HG02623 (cell line): Measurements from ENCODE around the gene LRRC38.
"Not testable (repeated sequence)": the region's sequence is repeated elsewhere in the genome, so short reads cannot be mapped to it uniquely, and the experiment has no call there.

ENCODE experiments used
- ATAC-seq: cut with Tn5 transposase; IDR thresholded peaks from one replicate; pipeline ENCODE4 v1.9.1; 2021; ENCODE audit warnings: moderate library complexity; ENCODE audit not compliant: unreplicated experiment

Gene LRRC38, protein sequence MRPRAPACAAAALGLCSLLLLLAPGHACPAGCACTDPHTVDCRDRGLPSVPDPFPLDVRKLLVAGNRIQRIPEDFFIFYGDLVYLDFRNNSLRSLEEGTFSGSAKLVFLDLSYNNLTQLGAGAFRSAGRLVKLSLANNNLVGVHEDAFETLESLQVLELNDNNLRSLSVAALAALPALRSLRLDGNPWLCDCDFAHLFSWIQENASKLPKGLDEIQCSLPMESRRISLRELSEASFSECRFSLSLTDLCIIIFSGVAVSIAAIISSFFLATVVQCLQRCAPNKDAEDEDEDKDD

GRCh38 chr1:13513895-13514546, at the start of gene LRRC38:
Gene LRRC38, minus strand, starts transcription at chr1:13514003. Its CDS starts 410 bp downstream, at chr1:13513593.
- ATAC-seq = no peak

DNA sequence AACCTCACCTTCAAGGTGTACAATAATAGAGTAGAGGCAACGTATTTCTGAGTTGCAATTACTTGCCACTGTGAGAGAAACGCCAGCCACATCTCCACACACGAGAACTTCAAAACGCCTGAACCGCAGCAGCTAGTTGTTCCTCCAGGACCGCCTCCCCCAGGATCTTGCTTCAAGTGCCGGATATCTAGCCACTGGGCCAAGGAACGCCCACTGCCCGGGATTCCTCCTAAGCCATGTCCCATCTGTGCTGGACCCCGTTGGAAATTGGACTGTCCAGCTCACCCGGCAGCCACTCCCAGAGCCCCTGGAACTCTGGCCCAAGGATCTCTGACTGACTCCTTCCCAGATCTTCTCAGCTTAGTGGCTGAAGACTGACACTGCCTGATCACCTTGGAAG, 49.2 kb upstream of the LRRC38 start:
- ATAC-seq = not testable (repeated sequence)

DNA sequence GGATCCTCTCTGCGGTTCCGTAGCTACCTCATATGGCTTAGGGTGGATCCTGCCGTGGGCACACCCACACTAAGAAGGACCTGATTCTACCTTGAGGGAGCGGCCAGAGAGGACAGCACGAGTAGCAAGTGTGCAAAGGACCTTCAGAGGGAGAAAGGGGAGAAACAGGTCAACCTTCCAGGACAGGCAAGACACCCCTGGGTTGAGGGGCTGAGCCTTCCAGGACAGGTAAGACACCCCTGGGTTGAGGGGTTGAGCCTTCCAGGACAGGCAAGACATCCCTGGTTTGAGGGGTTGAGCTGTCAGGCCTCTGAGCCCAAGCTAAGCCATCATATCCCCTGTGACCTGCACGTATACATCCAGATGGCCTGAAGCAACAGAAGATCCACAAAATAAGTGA, 46.7 kb upstream of the LRRC38 start:
- ATAC-seq = no peak

DNA sequence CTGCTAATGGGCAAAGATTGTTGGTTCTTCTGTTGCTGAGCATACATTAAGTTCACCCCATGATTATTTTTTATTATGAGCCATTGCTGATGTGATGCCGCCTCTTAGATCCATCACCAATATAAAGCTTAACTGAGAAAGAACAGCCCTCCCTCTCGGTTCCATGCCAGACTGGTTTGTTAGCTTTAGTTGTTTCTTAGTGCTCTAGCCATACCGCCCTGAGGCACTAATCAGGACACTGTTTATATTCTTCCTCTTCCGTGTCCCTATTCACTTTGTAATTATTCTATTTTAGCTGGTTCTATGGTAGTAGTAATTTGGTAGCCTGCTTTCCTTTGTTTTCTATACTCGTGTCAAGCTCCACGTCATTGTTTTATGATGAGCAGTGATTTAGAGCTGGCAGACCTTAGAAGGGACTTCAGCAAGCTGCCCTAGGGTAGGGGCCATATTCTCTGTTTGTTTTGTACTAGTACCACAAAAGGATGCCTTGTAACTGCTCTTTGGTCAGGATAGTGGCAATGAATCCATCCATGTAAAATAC, 42.5 kb upstream of the LRRC38 start:
- ATAC-seq = no peak

- no peak for ATAC-seq
Observed at GRCh38 chr1:13554798-13555197, 41.0 kb upstream of the LRRC38 start.

DNA sequence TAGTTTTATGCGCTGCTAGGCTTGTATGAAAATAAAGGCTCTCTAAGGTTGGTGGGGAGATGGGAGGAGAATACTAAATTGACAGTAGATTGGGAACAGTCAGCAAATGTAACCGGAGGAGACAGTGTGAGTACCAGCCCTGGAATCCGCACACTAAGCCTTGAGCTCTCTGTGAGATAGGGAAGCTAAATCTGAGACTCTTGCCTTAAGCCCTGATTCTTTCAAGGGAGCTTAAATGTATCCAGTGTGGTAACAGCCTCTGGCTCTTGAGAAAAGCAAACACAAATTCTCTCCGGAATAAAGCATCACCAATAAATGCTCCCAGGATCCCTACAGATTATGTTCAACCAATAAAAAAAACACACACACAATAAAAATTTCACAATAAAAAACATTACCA, 36.9 kb upstream of the LRRC38 start:
- ATAC-seq = no peak

DNA sequence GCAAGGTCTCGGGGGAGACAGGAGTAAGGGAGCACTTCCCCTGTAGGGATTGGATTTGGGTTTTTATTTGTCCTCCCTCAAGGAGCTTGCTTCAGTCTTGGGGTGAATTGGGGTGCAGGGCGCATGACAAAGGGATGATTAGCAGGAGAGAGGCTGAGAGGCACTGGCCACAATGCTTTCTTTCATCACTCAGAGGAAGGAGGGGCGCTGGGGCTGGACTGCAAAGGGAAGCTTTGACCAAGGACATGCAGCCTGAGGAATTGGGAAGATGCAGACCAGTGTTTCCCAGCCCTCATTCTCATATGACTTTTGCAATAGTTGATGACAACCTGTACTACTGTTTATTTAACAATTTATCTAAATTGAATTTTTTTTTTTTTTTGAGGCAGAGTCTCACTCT, 35.7 kb upstream of the LRRC38 start:
- ATAC-seq = no peak

DNA sequence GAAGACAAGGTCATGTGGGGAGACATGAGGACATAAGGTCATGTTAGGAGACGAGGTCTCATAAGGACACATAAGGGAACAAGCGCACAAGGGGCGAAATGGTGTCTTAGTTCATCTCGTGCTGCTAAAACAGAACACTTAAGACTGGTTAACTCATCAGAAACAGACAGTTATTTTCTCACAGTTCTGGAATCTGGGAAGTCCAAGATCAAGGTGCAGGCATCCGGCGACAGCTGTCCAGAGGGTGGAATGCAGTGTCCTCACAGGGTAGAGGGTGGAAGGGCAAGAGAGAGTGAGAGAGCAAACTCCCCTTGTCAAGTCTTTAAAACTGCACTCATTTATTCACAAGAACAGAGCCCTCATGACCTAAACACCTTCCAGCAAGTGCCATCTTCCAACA, 35.2 kb upstream of the LRRC38 start:
- no peak for ATAC-seq

DNA sequence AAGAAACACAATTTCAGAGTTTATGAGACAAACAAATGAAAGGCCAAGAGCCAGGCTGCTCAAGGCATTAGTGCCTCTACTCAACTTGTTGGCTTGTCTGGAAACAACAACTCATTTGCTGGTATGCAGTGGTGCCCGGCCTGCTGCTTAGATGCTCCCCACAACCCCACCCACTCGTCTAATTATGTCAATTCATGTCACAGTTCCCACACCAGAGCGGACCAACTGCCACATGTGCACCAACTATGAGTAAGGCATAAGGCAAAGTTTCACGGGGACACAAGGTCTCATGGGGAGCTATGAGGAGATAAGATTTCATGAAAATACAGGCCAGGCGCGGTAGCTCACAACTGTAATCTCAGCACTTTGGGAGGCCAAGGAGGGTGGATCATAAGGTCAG, 34.5 kb upstream of the LRRC38 start:
- no peak for ATAC-seq

- ATAC-seq = no peak
Observed at GRCh38 chr1:13546791-13547190, 33.0 kb upstream of the LRRC38 start.

DNA sequence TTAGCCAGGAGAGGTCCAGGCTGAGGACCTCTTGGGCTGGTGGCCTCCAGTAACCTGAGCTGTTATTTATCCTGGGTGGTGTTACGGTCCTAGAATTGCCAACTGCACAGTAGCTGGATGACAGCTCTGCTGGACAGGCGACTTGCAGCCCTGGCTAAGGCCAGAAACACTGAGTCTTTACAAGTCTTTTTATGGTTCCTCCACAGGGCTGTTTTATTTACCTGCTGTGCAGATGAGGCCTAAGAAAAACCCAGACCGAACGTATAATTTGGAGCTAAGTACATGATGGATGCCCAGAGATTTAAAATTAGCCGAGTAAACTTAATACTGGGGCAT, 30.4 kb upstream of the LRRC38 start:
- ATAC-seq = no peak

- no peak for ATAC-seq
Observed at GRCh38 chr1:13543451-13544220, 29.8 kb upstream of the LRRC38 start.

DNA sequence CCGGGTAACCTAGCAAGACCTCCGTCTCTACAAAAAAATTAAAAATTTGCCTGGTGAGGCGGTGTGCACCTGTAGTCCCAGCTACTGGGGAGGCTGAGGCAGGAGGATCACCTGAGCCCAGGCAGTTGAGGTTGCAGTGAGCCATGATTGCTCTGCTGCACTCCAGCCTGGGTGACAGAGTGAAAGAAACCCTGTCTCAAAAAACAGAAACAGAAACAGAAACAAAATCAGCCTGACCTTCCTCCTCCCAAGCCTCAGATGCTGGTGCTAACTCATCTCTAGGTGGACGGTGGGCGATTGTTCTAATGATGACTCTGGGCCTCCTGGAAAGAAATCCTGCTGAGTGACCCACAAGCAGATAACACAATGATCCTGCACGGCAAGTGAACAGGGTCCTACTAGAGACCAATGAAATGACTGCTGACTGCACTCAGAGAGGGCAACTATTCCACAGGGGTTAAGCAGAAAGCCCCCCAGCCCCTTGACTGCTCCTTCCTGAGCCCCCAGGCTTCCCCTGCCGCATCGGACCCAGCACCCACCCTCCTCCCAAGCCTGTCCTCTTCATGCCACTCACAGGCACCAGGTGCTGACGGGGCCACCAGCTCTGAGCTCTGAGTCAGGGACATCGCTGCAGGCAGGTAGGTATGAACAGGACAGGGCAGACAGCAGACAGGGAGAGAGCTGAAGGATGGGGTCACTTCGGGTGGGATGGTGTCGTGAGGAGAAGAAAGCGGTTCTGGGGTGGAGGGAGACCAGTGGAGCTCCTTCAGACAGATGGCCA, 27.8 kb upstream of the LRRC38 start:
- ATAC-seq = no peak

GRCh38 chr1:13540866-13541265, 27.1 kb upstream of the LRRC38 start:
- no peak for ATAC-seq

DNA sequence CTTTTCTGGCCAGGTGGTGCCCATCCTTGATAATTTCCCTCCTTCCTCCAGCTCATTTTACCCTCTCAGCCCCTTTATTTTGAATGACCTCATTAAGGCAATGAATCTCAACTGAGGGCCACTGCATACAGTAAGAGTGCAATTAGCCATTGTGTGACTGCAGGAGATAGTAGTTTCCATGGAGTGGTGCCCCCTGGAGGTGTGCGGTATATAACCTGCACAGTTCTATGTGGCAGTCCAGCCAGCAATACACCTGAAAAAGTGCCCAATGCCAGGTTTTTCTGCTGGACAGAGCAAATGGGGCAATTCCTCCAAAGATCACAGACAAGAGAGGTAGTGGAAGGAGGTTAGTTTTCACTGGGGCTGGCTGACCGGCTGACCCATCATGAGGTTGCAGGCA, 25.9 kb upstream of the LRRC38 start:
- ATAC-seq = no peak

GRCh38 chr1:13538832-13539231, 25.0 kb upstream of the LRRC38 start:
- no peak for ATAC-seq

DNA sequence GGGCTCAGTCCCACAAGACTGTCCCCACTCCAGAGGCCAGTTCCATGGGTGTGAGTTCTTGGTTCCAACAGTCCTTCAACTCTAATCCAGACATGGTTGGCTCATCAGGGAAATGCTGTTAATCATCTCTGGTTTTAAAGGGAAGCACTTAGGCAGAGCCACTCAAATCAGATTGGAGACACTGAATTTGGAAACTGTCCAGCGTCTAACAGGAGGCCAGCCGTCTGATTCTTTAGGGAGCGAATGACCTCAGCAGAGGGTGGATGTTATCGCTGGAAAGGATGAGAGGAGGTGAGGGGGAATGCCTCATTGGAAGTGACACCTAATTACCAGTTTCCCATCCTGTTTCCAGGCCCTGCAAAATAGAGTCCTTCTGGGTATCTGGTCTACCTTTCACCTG, 22.8 kb upstream of the LRRC38 start:
- no peak for ATAC-seq

DNA sequence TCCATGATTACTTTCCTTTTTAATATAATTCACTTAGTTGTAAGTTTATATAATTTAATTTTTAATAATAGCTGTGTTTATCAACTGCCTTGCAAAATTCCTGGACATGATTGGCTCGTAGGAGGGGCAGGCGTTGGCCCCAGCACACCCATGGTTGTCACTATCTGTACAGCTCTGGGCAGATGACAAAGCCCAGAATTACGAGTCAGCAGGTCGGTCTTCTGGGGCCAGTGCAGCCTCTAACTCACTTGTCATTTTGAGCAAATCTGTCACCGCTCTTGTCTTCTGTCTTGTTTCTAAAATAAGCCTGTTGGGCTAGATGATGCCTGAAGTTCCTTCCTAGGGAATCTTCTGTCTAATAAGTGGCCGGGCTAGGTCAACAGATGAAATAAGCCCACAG, 21.4 kb upstream of the LRRC38 start:
- no peak for ATAC-seq

- no peak for ATAC-seq
Observed at GRCh38 chr1:13528320-13528719, 14.5 kb upstream of the LRRC38 start.

- ATAC-seq = no peak
Observed at GRCh38 chr1:13523780-13524477, 10.1 kb upstream of the LRRC38 start.

DNA sequence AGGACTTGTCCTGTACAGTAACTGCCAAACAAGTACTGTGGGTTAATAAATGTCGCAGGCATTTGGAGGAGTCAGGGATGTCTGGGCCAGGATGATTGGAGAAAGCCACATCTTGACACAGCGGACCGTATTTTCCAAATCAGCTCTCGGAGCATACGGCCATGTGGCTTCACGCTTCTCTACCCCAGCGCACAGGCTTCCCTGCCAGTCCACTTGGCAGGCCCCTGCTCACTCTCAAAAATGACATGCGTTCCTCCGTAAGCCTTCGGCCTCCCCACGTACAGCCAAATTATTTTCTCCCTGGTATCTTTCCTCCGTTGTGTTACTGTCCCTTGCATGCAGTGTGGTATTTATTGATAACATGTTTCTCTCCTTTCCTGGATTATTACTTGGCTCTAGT, 7.2 kb upstream of the LRRC38 start:
- no peak for ATAC-seq
